ENCODE data around the gene HCLS1.

- TF ChIP-seq, protein P1, sequence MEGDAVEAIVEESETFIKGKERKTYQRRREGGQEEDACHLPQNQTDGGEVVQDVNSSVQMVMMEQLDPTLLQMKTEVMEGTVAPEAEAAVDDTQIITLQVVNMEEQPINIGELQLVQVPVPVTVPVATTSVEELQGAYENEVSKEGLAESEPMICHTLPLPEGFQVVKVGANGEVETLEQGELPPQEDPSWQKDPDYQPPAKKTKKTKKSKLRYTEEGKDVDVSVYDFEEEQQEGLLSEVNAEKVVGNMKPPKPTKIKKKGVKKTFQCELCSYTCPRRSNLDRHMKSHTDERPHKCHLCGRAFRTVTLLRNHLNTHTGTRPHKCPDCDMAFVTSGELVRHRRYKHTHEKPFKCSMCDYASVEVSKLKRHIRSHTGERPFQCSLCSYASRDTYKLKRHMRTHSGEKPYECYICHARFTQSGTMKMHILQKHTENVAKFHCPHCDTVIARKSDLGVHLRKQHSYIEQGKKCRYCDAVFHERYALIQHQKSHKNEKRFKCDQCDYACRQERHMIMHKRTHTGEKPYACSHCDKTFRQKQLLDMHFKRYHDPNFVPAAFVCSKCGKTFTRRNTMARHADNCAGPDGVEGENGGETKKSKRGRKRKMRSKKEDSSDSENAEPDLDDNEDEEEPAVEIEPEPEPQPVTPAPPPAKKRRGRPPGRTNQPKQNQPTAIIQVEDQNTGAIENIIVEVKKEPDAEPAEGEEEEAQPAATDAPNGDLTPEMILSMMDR (IDR thresholded peaks at IDR 0.05) = no peak
- TF ChIP-seq EZH2 (IDR thresholded peaks at IDR 0.05; ENCODE audit: borderline replicate concordance, insufficient read depth, low read depth, low read length, poor library complexity, severe bottlenecking) = no peak
Observed at GRCh38 chr3:121606106-121606505, 54.6 kb downstream of the HCLS1 start.

Measured in B cell (primary cell).